SW 1271 (cell line): Measurements from ENCODE around the gene ZFPM1.

Source experiments
- DNase-seq, 2 experiments: peaks; one replicate each; lab custom pipeline; 2025; lab: John Stamatoyannopoulos, UW

The ZFPM1 gene

GRCh38 chr16:88526008-88526905, 73.2 kb downstream of the ZFPM1 start:
- no peak for DNase-seq

GRCh38 chr16:88526906-88527185, 73.8 kb downstream of the ZFPM1 start:
- DNase-seq = no peak

- DNase-seq = peak in 1 of 2 experiments; percentile 22
Measured at GRCh38 chr16:88527186-88527936, 74.3 kb downstream of the ZFPM1 start.

GRCh38 chr16:88527937-88528743, 75.1 kb downstream of the ZFPM1 start:
- no peak for DNase-seq

- no peak for DNase-seq
Measured at GRCh38 chr16:88528902-88529318, 75.8 kb downstream of the ZFPM1 start.

GRCh38 chr16:88529596-88529995, 76.5 kb downstream of the ZFPM1 start:
- no peak for DNase-seq

- no peak for DNase-seq
Measured at GRCh38 chr16:88530051-88530857, 77.2 kb downstream of the ZFPM1 start.

GRCh38 chr16:88530858-88531203, 77.8 kb downstream of the ZFPM1 start:
- no peak for DNase-seq

GRCh38 chr16:88531346-88531745, 78.3 kb downstream of the ZFPM1 start:
- DNase-seq = no peak

- DNase-seq = no peak
Measured at GRCh38 chr16:88531931-88532433, 78.9 kb downstream of the ZFPM1 start.

- no peak for DNase-seq
Measured at GRCh38 chr16:88532434-88533241, 79.6 kb downstream of the ZFPM1 start.

GRCh38 chr16:88533381-88533917, 80.4 kb downstream of the ZFPM1 start:
- DNase-seq = no peak

GRCh38 chr16:88533932-88534637, 81.0 kb downstream of the ZFPM1 start:
- DNase-seq = peak in 1 of 2 experiments; percentile 55

GRCh38 chr16:88534638-88535190, 81.6 kb downstream of the ZFPM1 start:
- peak in 1 of 2 experiments; percentile 35 for DNase-seq

GRCh38 chr16:88535191-88535856, 82.2 kb downstream of the ZFPM1 start:
- DNase-seq = no peak

GRCh38 chr16:88535857-88536222, 82.8 kb downstream of the ZFPM1 start:
- no peak for DNase-seq

GRCh38 chr16:88536510-88536909, 83.4 kb downstream of the ZFPM1 start:
- no peak for DNase-seq

- no peak for DNase-seq
Measured at GRCh38 chr16:88536971-88537751, 84.1 kb downstream of the ZFPM1 start.
